Measurements from ENCODE around the gene RBL2.

DNA sequence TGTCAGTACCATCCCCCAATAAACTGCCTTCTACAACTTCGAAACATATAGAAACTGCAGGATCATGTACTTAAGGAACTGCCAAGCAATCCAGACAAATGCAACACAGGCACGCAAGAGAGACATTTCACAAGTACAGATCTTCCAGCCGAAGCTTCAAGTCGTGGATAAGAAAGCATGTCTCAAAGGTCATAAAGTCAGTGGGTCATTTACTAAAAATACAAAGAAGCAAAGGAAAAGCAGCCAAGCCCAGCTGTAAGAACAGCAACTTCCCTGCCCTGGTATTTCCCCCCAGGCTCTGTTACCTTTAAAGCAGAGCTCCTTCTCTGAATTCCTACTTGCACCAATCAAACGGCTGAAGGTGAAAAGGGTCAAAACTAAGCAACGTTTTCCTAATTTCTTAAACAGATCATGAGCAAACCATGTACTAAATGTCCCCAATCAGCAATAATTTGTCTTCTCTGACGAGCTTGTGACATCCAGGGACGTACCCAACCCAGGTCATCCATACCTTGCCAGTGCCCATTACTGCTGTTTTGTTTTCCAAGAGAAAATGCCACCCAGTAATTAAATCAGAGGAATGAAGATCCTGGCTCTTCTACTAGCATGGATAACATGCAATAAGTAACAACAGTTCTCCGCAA lies 67.1 kb downstream of the RBL2 start:
- TF ChIP-seq, protein P1, sequence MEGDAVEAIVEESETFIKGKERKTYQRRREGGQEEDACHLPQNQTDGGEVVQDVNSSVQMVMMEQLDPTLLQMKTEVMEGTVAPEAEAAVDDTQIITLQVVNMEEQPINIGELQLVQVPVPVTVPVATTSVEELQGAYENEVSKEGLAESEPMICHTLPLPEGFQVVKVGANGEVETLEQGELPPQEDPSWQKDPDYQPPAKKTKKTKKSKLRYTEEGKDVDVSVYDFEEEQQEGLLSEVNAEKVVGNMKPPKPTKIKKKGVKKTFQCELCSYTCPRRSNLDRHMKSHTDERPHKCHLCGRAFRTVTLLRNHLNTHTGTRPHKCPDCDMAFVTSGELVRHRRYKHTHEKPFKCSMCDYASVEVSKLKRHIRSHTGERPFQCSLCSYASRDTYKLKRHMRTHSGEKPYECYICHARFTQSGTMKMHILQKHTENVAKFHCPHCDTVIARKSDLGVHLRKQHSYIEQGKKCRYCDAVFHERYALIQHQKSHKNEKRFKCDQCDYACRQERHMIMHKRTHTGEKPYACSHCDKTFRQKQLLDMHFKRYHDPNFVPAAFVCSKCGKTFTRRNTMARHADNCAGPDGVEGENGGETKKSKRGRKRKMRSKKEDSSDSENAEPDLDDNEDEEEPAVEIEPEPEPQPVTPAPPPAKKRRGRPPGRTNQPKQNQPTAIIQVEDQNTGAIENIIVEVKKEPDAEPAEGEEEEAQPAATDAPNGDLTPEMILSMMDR (IDR thresholded peaks at IDR 0.05), result no peak
- no peak for TF ChIP-seq EP300 (IDR thresholded peaks at IDR 0.05)

All from ovary (tissue), 3 donors.